HG03097 (cell line): ENCODE measurements around the gene C19orf73.
A peak's percentile ranks its signal among the peaks of the same experiment; 100 is the strongest.
"Not testable (repeated sequence)": the region's sequence is repeated elsewhere in the genome, so short reads cannot be mapped to it uniquely, and the experiment has no call there.

Source experiments
- ATAC-seq: cut with Tn5 transposase; IDR thresholded peaks from one replicate; pipeline ENCODE4 v1.9.1; 2021; ENCODE audit not compliant: unreplicated experiment, low FRiP score

C19orf73 gene

GRCh38 chr19:49149652-49150105, 30.7 kb upstream of the C19orf73 start:
- no peak for ATAC-seq

- no peak for ATAC-seq
These were observed 30.1 kb upstream of the C19orf73 start for GRCh38 chr19:49148784-49149651.

- ATAC-seq: no peak
These were observed 29.2 kb upstream of the C19orf73 start for GRCh38 chr19:49148044-49148682.

- not testable (repeated sequence) for ATAC-seq
These were observed 27.4 kb upstream of the C19orf73 start for GRCh38 chr19:49146408-49146770.

GRCh38 chr19:49145573-49146407, 26.8 kb upstream of the C19orf73 start:
- ATAC-seq: no peak

- ATAC-seq: no peak
These were observed 24.0 kb upstream of the C19orf73 start for GRCh38 chr19:49142866-49143335.

- ATAC-seq: no peak
These were observed 22.4 kb upstream of the C19orf73 start for GRCh38 chr19:49141352-49141751.

- ATAC-seq: no peak
These were observed 22.0 kb upstream of the C19orf73 start for GRCh38 chr19:49140951-49141350.

- ATAC-seq: no peak
These were observed 17.8 kb upstream of the C19orf73 start for GRCh38 chr19:49136771-49137171.

GRCh38 chr19:49135686-49136085, 16.7 kb upstream of the C19orf73 start:
- ATAC-seq: no peak

- no peak for ATAC-seq
These were observed 14.9 kb upstream of the C19orf73 start for GRCh38 chr19:49133621-49134454.

GRCh38 chr19:49132974-49133609, 14.1 kb upstream of the C19orf73 start:
- ATAC-seq: no peak

- ATAC-seq: no peak
These were observed 11.4 kb upstream of the C19orf73 start for GRCh38 chr19:49130325-49130724.

- no peak for ATAC-seq
These were observed 10.3 kb upstream of the C19orf73 start for GRCh38 chr19:49129238-49129583.

GRCh38 chr19:49128545-49129237, 9.7 kb upstream of the C19orf73 start:
- no peak for ATAC-seq

GRCh38 chr19:49127674-49128544, 9.0 kb upstream of the C19orf73 start:
- peak; percentile 78 for ATAC-seq

GRCh38 chr19:49127225-49127624, 8.3 kb upstream of the C19orf73 start:
- not testable (repeated sequence) for ATAC-seq

- ATAC-seq: no peak
These were observed 7.6 kb upstream of the C19orf73 start for GRCh38 chr19:49126575-49126974.
